SK-N-MC (cell line): ENCODE measurements around the gene GCH1.

Experiments
- DNase-seq: peaks from one replicate; pipeline ENCODE4 v3.0.0-alpha.2; 2011; ENCODE audit warnings: low read depth, low spot score
- H3K27ac ChIP-seq: fragments of 200-600 bp; sonication (generic); 2 replicates; pipeline ENCODE4 v1.5.1; 2016; ENCODE audit warnings: mixed run types
- H3K36me3 ChIP-seq: fragments of 200-600 bp; sonication (generic); 2 replicates; pipeline ENCODE4 v1.6.1; 2017; ENCODE audit warnings: antibody characterized with exemption, low read length, mixed read lengths; ENCODE audit not compliant: insufficient read depth
- H3K4me3 ChIP-seq: fragments of 200-600 bp; sonication (generic); 2 replicates; pipeline ENCODE4 v1.5.1; 2016
- H3K9ac ChIP-seq: fragments of 200-600 bp; sonication (generic); 2 replicates; pipeline ENCODE4 v1.8.0; 2017; ENCODE audit warnings: mixed run types, mixed read lengths; ENCODE audit not compliant: insufficient read length
- H3K9me3 ChIP-seq: fragments of 200-600 bp; sonication (generic); 2 replicates; pipeline ENCODE4 v1.6.1; 2017; ENCODE audit warnings: low read depth, mild to moderate bottlenecking, antibody characterized with exemption, low read length, moderate library complexity, mixed read lengths
- EZH2 ChIP-seq: fragments of 200-600 bp; sonication (generic); IDR thresholded peaks from one replicate; pipeline ENCODE4 v1.6.1; 2017; ENCODE audit warnings: antibody characterized with exemption
- FOXP2 ChIP-seq: optimal IDR thresholded peaks from 2 replicates; pipeline ENCODE3; 2011; ENCODE audit warnings: mild to moderate bottlenecking, moderate library complexity; ENCODE audit not compliant: insufficient read depth; ENCODE audit errors: extremely low read length, control extremely low read depth
- POLR2AphosphoS5 ChIP-seq: IDR thresholded peaks from 2 replicates; pipeline ENCODE4 v1.6.1; 2012; ENCODE audit warnings: mild to moderate bottlenecking, low read depth, low read length, borderline replicate concordance

The GCH1 gene, protein sequence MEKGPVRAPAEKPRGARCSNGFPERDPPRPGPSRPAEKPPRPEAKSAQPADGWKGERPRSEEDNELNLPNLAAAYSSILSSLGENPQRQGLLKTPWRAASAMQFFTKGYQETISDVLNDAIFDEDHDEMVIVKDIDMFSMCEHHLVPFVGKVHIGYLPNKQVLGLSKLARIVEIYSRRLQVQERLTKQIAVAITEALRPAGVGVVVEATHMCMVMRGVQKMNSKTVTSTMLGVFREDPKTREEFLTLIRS

GRCh38 chr14:54902521-54903420 is at the start of gene GCH1:
Gene GCH1 (minus strand): TSS chr14:54902826. CDS start chr14:54902663, 163 bp downstream.
- peak within 1 kb of the TSS; percentile 98 for H3K4me3 ChIP-seq
- no peaks in the 10 kb centered on the region for H3K9me3 ChIP-seq
- H3K36me3 ChIP-seq: no peaks in the 10 kb centered on the region
- TF ChIP-seq POLR2AphosphoS5: peak; percentile 87
- no peak for TF ChIP-seq FOXP2
- no peak within 1 kb of the TSS for H3K27ac ChIP-seq
- peak within 1 kb of the TSS; percentile 64 for H3K9ac ChIP-seq
- DNase-seq: no peak

DNA sequence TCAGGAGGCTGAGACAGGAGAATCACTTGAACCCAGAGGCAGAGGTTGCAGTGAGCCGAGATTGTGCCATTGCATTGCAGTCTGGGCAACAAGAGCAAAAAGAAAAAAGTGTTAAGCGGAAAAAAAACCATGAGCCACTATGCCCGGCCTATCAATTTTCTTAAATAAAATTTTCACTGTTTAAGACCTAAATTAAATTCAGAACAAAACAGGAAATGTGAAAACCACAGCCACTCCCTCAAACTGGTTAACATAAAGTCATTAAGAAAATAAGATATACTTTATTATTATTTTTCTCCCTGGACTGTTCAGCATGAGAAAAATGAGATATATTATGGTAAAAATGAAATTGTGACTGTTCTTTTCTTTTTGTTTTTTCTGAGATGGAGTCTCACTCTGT is 44.6 kb upstream of the GCH1 start:
- DNase-seq: no peak
- Histone ChIP-seq H3K4me3 (no peak overlapping the region), H3K9ac (no peak overlapping the region), H3K9me3 (0 out of 2 replicates have a peak, but pooled peaks cover 3% of the 10 kb centered on the region), H3K27ac (no peak overlapping the region), H3K36me3 (peaks cover 33% of the 10 kb centered on the region)
- no peak for TF ChIP-seq EZH2
- TF ChIP-seq POLR2AphosphoS5: no peak
- no peak for TF ChIP-seq FOXP2

GRCh38 chr14:54946500-54946899 is 43.9 kb upstream of the GCH1 start:
- TF ChIP-seq FOXP2 (no peak), EZH2 (no peak), POLR2AphosphoS5 (no peak)
- H3K36me3 ChIP-seq: peaks cover 33% of the 10 kb centered on the region
- DNase-seq: no peak

GRCh38 chr14:54944737-54945391 is 42.2 kb upstream of the GCH1 start:
- H3K9ac ChIP-seq: no peak overlapping the region
- TF ChIP-seq EZH2: no peak
- no peak for TF ChIP-seq POLR2AphosphoS5
- no peak for TF ChIP-seq FOXP2
- H3K4me3 ChIP-seq: no peak overlapping the region
- H3K27ac ChIP-seq: no peak overlapping the region
- DNase-seq: no peak
- peaks cover 45% of the 10 kb centered on the region for H3K36me3 ChIP-seq
- H3K9me3 ChIP-seq: 0 out of 2 replicates have a peak, but pooled peaks cover 3% of the 10 kb centered on the region

More at GRCh38 chr14:54946500-54946899, 43.9 kb upstream of the GCH1 start:
- H3K27ac ChIP-seq: no peak overlapping the region
- no peak overlapping the region for H3K9ac ChIP-seq
- H3K4me3 ChIP-seq: no peak overlapping the region
- 0 out of 2 replicates have a peak, but pooled peaks cover 3% of the 10 kb centered on the region for H3K9me3 ChIP-seq

DNA sequence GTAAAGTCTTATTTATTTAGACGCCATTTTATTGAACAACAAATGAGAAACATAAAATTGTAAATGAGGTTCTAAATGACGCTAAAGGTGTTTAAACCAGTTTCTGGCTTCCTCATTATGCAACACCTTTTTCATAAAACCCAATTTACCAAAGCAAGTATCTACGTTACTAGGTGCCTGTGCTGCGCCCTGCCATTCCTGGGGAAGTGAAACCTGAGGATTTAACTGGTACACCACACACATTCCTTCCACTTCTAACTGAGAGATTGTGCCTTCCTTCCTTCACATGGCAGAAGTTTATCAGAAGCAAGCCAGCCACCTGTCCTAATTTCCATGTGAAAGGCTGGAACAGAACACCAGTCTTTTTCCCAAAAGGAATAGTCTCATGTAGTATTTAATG is 40.3 kb upstream of the GCH1 start:
- no peak for TF ChIP-seq FOXP2
- TF ChIP-seq EZH2: no peak
- TF ChIP-seq POLR2AphosphoS5: no peak
- Histone ChIP-seq H3K36me3 (peaks cover 35% of the 10 kb centered on the region), H3K9ac (no peak overlapping the region), H3K4me3 (no peak overlapping the region), H3K9me3 (no peaks in the 10 kb centered on the region), H3K27ac (no peak overlapping the region)
- DNase-seq: no peak

DNA sequence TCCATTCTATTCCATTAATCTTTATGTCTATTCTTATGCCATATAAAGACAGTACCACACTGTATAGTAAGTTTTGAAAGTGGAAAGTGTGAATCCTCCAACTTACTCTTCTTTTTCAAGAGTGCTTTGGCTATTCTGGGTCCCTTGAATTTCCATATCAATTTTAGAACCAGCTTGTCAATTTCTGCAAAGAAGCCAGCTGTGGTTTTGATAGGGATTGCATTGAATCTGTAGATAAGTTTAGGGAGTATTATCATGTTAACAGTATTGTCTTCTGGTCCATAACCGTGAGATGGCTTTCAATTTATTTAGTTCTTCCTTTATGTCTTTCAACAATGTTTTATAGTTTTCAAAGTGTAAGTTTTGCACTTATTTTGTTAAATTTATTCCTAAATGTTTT is 34.2 kb upstream of the GCH1 start:
- TF ChIP-seq EZH2 (no peak), POLR2AphosphoS5 (no peak), FOXP2 (no peak)
- Histone ChIP-seq H3K4me3 (no peak overlapping the region), H3K27ac (no peak overlapping the region), H3K9me3 (no peaks in the 10 kb centered on the region), H3K36me3 (peaks cover 21% of the 10 kb centered on the region), H3K9ac (no peak overlapping the region)
- no peak for DNase-seq

GRCh38 chr14:54935958-54936357 is 33.3 kb upstream of the GCH1 start:
- Histone ChIP-seq H3K9ac (no peak overlapping the region), H3K36me3 (peaks cover 20% of the 10 kb centered on the region), H3K4me3 (no peak overlapping the region), H3K9me3 (no peaks in the 10 kb centered on the region), H3K27ac (no peak overlapping the region)
- TF ChIP-seq POLR2AphosphoS5 (no peak), FOXP2 (no peak), EZH2 (no peak)
- DNase-seq: no peak

DNA sequence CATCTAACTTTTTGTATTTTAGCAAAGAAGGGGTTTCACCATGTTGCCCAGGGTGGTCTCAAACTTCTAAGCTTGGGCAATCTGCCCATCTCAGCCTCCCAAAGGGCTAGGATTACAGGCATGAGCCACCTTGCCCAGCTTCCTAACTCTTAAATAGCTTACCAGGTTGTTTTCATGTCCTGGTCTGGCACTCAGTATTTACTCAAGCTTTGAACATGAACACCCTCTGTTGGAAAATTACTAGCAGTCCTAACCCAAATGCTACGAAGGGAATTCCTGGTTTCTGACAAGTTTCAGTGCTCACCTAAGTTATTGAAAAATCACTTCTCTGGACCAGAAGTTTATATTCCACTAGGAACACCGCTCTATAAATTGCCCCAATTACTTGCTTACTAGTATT is 32.5 kb upstream of the GCH1 start:
- Histone ChIP-seq H3K4me3 (no peak overlapping the region), H3K36me3 (peaks cover 11% of the 10 kb centered on the region; the same call in 1 of the 2 replicates), H3K9ac (no peak overlapping the region), H3K9me3 (no peaks in the 10 kb centered on the region), H3K27ac (no peak overlapping the region)
- TF ChIP-seq EZH2 (no peak), FOXP2 (no peak), POLR2AphosphoS5 (no peak)
- DNase-seq: no peak
